ENCODE data around the gene SLC14A1. TPM values are rescaled to one million over a fixed set of nuclear protein-coding genes. Genes with fewer than 3 reads are reported as not detected.

The SLC14A1 gene
- polyA plus RNA-seq, 1 donor from 2014 or later, result not detected

DNA sequence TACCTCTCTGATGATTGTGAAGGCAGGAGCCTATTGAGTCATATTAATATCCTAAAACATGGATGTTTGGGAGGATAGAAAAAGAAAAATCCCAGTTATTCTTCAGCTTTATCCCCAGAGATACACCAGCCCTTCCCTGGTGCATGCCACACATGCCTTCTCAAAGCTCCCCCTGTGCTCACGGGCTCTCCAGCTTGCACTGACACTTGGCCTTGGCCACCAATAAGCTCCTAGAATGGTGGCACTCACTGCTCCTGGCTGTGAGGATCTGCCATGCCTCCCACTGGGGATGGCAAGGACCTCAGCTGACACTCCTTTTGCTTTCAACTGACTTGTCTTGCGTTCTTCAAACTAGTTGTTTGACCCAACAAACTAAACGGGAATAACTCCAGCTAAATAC lies 15.9 kb downstream of the SLC14A1 start:
- Histone ChIP-seq H3K4me2 (ENCODE audit: low read length) (no peak overlapping the region), H3K9ac (ENCODE audit: low read length) (no peak overlapping the region)

DNA sequence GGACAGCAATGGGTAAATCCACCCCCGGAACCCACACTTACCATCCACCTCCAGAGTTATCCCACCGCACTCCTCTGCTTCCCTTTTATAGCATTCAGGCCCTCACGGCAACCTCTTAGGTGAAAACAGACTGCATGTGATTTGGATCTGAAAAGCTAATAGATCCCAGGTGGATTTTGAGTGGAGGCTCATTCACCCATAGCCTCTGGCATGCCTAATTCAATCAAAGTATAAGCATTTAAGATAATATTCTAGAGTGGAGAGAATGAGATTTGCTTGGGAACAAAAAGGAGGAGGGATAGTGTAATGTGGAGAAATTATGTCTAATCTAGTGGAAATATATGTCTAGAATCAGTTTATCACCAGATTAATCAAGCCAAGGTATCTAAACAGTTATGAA lies 17.1 kb downstream of the SLC14A1 start:
- H3K4me2 ChIP-seq (ENCODE audit: low read length), result no peak overlapping the region
- TF ChIP-seq, protein P1, sequence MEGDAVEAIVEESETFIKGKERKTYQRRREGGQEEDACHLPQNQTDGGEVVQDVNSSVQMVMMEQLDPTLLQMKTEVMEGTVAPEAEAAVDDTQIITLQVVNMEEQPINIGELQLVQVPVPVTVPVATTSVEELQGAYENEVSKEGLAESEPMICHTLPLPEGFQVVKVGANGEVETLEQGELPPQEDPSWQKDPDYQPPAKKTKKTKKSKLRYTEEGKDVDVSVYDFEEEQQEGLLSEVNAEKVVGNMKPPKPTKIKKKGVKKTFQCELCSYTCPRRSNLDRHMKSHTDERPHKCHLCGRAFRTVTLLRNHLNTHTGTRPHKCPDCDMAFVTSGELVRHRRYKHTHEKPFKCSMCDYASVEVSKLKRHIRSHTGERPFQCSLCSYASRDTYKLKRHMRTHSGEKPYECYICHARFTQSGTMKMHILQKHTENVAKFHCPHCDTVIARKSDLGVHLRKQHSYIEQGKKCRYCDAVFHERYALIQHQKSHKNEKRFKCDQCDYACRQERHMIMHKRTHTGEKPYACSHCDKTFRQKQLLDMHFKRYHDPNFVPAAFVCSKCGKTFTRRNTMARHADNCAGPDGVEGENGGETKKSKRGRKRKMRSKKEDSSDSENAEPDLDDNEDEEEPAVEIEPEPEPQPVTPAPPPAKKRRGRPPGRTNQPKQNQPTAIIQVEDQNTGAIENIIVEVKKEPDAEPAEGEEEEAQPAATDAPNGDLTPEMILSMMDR (IDR thresholded peaks at IDR 0.05; ENCODE audit: poor library complexity, severe bottlenecking), result no peak
- TF ChIP-seq EZH2 (IDR thresholded peaks at IDR 0.05; ENCODE audit: borderline replicate concordance, insufficient read depth, low read length, poor library complexity, severe bottlenecking) (no peak), SMC3 (conservative IDR thresholded peaks at IDR 0.05; ENCODE audit: poor library complexity) (no peak), POLR2AphosphoS5 (IDR thresholded peaks at IDR 0.05) (no peak), RAD21 (conservative IDR thresholded peaks at IDR 0.05) (no peak), MXI1 (conservative IDR thresholded peaks at IDR 0.05; ENCODE audit: poor library complexity, severe bottlenecking) (no peak), TAF1 (IDR thresholded peaks at IDR 0.05; ENCODE audit: low read depth) (no peak), EP300 (conservative IDR thresholded peaks at IDR 0.05; ENCODE audit: poor library complexity, severe bottlenecking) (no peak)
- TF ChIP-seq, protein P2, sequence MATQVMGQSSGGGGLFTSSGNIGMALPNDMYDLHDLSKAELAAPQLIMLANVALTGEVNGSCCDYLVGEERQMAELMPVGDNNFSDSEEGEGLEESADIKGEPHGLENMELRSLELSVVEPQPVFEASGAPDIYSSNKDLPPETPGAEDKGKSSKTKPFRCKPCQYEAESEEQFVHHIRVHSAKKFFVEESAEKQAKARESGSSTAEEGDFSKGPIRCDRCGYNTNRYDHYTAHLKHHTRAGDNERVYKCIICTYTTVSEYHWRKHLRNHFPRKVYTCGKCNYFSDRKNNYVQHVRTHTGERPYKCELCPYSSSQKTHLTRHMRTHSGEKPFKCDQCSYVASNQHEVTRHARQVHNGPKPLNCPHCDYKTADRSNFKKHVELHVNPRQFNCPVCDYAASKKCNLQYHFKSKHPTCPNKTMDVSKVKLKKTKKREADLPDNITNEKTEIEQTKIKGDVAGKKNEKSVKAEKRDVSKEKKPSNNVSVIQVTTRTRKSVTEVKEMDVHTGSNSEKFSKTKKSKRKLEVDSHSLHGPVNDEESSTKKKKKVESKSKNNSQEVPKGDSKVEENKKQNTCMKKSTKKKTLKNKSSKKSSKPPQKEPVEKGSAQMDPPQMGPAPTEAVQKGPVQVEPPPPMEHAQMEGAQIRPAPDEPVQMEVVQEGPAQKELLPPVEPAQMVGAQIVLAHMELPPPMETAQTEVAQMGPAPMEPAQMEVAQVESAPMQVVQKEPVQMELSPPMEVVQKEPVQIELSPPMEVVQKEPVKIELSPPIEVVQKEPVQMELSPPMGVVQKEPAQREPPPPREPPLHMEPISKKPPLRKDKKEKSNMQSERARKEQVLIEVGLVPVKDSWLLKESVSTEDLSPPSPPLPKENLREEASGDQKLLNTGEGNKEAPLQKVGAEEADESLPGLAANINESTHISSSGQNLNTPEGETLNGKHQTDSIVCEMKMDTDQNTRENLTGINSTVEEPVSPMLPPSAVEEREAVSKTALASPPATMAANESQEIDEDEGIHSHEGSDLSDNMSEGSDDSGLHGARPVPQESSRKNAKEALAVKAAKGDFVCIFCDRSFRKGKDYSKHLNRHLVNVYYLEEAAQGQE (IDR thresholded peaks at IDR 0.05; ENCODE audit: borderline replicate concordance), result no peak

More for the DNA sequence above, 15.9 kb downstream of the SLC14A1 start:
- Histone ChIP-seq H3F3A (ENCODE audit: insufficient read depth, low read length, poor library complexity, severe bottlenecking) (no peaks in the 10 kb centered on the region), H2AFZ (ENCODE audit: low read depth, low read length) (no peak overlapping the region), H3K27me3 (ENCODE audit: insufficient read depth, low read depth, low read length) (no peaks in the 10 kb centered on the region), H3K9me2 (ENCODE audit: insufficient read depth, low read length) (no peaks in the 10 kb centered on the region), H3K9me3 (ENCODE audit: low read length) (no peaks in the 10 kb centered on the region), H3K79me2 (replicated peaks; ENCODE audit: insufficient read depth, low read length) (no peaks in the 10 kb centered on the region), H3K36me3 (ENCODE audit: insufficient read depth, low read length) (no peaks in the 10 kb centered on the region), H3K27ac (ENCODE audit: low read length) (no peak overlapping the region), H3K4me3 (ENCODE audit: low read length) (no peak overlapping the region), H4K20me1 (ENCODE audit: insufficient read depth) (no peaks in the 10 kb centered on the region)
- TF ChIP-seq TAF1 (IDR thresholded peaks at IDR 0.05; ENCODE audit: low read depth), result no peak
- TF ChIP-seq EP300 (conservative IDR thresholded peaks at IDR 0.05; ENCODE audit: poor library complexity, severe bottlenecking), result no peak
- no peak for TF ChIP-seq MXI1 (conservative IDR thresholded peaks at IDR 0.05; ENCODE audit: poor library complexity, severe bottlenecking)
- TF ChIP-seq SMC3 (conservative IDR thresholded peaks at IDR 0.05; ENCODE audit: poor library complexity), result no peak
- no peak for TF ChIP-seq EZH2 (IDR thresholded peaks at IDR 0.05; ENCODE audit: borderline replicate concordance, insufficient read depth, low read length, poor library complexity, severe bottlenecking)
- no peak for TF ChIP-seq POLR2AphosphoS5 (IDR thresholded peaks at IDR 0.05)
- TF ChIP-seq, protein P2 (IDR thresholded peaks at IDR 0.05; ENCODE audit: borderline replicate concordance), result no peak
- no peak for TF ChIP-seq RAD21 (conservative IDR thresholded peaks at IDR 0.05)
- TF ChIP-seq, protein P1 (IDR thresholded peaks at IDR 0.05; ENCODE audit: poor library complexity, severe bottlenecking), result no peak

More for the DNA sequence above, 17.1 kb downstream of the SLC14A1 start:
- no peak overlapping the region for H3K27ac ChIP-seq (ENCODE audit: low read length)
- no peaks in the 10 kb centered on the region for H4K20me1 ChIP-seq (ENCODE audit: insufficient read depth)
- H3K9me2 ChIP-seq (ENCODE audit: insufficient read depth, low read length), result no peaks in the 10 kb centered on the region
- no peak overlapping the region for H2AFZ ChIP-seq (ENCODE audit: low read depth, low read length)
- H3F3A ChIP-seq (ENCODE audit: insufficient read depth, low read length, poor library complexity, severe bottlenecking), result no peaks in the 10 kb centered on the region
- H3K27me3 ChIP-seq (ENCODE audit: insufficient read depth, low read depth, low read length), result no peaks in the 10 kb centered on the region
- no peak overlapping the region for H3K9ac ChIP-seq (ENCODE audit: low read length)
- H3K36me3 ChIP-seq (ENCODE audit: insufficient read depth, low read length), result no peaks in the 10 kb centered on the region
- no peak overlapping the region for H3K4me3 ChIP-seq (ENCODE audit: low read length)
- H3K9me3 ChIP-seq (ENCODE audit: low read length), result no peaks in the 10 kb centered on the region
- no peaks in the 10 kb centered on the region for H3K79me2 ChIP-seq (replicated peaks; ENCODE audit: insufficient read depth, low read length)

Measured in neural cell (in vitro differentiated cells).